ENCODE results near the gene GDPD4.

Gene GDPD4

DNA sequence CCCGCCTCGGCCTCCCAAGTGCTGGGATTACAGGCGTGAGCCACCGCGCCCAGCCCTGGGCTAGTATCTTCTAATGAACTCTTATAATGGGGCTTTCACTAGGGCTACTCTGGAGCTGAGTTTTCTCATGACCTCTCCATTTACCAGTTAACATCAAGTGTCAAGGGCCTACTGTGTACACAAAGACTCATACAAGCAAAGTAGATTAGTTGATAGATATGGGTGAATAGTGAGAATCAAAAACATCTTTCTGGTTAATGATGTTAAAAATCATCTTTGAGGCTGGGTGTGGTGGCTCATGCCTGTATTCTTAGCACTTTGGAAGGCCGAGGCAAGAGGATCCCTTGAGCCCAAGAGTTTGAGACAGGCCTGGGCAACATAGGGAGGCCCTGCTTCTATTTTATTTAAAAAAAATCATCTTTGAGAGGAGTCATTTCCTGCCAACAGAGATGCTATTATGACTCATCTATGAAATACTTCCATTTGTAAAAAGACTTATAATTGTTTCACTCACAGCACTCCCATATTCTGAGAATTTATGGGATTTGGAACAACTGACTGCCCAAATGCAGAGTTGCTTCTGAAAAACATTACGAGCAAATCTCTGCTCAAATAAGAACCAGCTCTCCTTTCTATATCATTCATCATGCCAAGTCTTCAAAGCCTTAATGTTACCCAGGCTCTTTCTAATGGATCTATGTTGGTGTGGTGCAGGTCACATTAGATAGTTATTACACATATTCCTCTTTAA, 57.0 kb downstream of the GDPD4 start:
- DNase-seq, result no peak

DNA sequence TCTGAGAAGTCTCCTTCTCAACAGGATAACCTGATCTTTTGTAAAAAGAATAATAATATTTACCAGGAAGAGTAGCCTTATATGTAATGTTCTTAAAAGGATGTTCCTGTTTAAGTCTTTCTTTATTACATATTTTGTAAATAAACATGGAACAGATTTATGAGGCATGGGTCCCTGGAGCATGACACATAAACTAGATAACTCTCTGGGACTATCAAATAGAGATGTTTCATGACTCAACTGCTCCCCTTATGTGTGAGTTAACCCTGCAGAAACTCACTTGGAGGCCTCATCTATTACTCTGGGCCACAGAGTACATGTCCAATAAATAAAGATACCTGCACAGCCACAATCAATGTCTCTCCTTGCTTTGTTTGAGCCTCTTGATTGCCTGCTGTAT, 64.6 kb downstream of the GDPD4 start:
- DNase-seq, result no peak

DNA sequence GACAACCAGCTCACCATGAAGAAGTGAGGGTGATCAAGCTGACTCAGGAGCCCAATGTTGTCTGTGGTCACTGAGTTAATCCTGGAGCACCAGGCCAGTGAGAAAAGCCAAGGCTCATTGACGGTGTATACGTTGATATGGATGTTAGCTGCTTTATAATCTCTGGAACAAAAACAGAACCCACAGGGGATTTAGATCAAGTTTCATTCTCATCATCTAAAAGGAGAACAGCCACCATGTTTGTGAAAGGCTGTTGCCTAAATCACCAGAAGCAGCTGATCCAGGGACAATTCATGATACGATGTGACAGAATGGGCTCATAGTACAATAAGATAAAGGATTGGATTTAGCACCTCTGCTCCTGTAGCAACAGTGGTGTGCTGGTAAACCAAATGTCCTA, 68.5 kb downstream of the GDPD4 start:
- DNase-seq, result no peak

DNA sequence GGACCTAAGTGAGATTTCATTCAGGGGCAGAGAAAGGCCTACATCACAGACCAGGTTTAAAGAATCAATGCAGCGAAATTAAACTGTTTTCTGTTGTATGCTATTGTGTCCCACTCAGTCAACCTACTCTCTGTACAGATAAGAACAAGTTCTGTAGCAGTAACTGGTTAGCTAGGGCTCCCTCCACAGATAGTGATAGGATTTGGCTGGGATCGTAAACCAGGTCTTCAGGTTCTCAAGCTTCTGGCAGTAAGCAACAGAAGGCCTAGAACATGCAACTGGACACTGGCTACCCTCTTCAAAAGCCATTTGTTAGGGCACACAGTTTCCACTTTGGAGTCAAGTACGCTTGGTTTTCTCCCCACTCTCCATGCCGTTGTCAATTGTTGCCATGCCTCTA, 69.2 kb downstream of the GDPD4 start:
- no peak for DNase-seq

DNA sequence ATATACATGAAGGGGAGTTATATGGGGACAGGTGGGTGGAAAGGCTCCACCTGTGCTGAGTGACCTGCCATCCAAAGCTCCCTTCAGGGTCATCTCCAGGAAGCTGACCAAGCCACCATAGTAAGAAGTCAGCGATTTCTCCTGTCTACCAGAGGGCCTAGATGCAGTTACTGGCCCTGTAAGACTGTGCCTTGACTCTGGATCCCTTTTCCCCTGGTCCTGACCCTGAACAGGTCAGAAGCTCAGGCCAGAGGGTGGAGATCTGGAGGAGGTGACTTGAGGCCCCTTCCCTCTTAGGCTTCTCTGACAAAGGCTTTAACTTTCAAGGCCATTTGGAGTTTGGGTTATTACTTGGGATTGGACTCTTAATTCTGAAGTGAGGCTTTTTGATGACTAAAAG, 69.7 kb downstream of the GDPD4 start:
- no peak for DNase-seq

DNA sequence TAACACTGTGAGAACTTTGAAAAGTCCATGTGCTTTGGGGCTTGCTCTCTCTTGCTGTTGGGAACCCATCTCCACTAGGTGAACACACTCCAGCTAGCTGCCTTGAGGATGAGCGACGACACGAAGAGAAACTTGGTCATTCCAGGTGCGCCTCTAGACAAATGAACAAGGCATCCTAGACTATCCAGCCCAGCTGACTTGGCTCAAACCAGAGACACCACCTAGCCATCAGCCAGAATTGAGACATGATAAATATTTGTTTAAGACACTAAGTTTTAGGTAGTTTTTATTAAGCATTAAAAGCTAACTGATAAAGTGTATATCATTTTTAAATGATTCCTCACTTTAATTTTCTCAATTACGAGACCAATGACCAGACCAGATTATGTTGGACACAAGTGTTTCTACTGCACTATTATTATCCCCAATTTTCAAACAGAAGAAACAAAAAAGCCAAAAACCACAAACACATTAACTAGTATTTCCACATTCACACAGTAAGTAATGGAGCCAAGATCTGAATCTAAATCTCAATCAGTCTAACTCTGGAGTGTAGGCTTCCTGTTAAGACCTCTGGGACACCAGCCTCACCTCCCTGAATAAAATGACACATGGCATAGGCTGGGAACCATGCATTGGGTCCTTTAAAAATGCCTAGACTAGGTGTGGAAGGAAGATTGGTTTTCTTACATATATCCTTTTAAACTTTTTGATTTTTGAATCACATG, 70.4 kb downstream of the GDPD4 start:
- DNase-seq, result no peak

DNA sequence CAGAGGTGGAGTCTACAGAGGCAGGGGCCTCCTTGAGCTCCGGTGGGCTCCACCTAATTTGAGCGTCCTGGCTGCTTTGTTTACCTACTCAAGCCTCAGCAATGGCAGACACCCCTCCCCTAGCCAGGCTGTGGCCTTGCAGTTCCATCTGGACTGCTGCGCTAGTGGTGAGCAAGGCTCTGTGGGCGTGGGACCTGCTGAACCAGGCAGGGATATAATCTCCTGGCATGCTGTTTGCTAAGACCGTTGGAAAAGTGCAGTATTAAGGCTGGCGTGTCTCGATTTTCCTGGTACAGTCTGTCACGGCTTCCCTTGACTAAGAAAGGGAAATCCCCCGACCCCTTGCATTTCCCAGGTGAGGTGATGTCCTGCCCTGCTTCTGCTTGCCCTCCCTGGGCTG, 77.7 kb downstream of the GDPD4 start:
- no peak for DNase-seq

DNA sequence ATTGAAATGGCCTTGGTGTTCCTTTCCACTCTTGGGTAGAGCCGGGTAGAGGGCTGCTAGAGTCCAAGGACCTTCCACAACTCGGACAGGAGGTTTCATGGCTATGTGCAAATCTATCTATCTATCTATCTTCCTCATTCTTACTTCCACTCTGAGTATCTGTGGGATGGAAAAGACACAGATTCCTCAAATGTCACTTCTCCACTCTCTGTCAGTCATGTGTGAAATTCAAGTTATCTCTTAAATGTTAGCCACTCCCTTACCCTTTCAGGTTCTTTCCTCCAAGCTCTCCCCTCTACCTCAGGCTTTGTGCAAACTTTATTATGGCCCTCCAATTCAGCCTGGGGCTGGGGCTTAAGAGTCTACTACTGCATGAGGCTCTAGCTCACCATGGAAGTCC, 84.3 kb downstream of the GDPD4 start:
- no peak for DNase-seq

DNA sequence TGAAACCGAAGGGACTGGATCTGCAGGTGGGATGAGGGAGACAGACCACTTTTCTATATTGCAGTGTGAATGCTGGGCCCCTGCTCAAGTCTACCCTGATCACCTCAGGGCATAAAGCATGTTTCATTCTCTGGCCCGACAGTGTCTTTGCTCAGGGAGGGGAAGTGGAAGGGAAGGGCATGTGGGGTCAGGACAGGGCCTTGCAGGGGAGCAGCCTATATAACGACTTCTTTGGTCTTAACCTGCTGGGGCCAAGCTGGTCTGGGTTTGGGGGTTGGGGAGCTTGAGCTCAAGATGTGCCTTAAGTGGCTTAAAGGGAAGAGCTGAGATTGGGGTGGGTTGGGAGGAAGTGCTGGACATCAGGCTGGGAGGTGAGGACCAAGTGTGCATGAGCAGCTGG, 86.4 kb downstream of the GDPD4 start:
- DNase-seq, result no peak

DNA sequence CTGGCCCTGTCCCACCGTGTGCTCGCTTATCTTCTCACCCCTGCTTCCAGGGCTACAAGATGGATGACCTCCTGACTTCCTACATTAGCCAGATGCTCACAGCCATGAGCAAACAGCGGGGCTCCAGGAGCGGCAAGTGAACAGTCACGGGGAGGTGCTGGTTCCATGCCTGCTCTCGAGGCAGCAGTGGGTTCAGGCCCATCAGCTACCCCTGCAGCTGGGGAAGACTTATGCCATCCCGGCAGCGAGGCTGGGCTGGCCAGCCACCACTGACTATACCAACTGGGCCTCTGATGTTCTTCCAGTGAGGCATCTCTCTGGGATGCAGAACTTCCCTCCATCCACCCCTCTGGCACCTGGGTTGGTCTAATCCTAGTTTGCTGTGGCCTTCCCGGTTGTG, 86.9 kb downstream of the GDPD4 start:
- DNase-seq, result no peak

DNA sequence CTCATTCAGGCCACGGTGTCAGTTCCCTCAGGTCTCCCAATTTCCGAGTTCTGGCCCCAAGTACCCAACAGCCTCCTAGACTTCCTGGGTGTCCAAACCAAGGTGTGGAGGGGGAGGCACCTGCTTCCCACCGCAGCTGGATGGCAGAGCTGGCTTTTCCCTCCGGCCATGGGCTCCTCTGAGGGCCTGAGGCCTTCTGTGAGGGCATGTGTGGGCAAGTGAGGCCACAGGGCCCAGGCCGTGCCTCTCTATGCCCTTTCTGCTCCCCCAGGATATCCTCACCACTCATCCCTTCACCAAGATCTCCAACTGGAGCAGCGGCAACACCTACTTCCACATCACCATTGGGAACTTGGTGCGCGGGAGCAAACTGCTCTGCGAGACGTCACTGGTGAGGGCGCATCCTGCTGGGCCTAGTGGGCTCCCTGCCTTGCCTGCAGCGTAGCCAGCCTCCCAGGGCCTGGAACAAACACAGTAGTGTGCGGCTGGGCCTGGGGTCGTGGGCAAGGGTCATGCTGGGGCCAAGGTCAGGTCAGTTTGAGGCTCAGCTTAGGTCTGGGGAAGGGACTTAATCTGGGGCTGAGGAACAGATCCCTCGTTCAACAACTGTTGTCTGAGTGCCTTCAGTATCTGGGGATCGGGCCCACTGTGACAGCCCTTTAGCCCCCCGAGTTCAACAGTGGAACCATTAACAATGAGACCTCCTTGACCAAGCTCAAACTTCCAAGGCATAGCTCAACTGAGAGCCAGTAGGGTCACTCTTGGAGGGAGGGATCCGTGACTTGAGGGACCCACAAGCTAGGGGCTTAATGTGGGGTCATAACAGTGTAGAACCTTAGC, 87.7 kb downstream of the GDPD4 start:
- no peak for DNase-seq

DNA sequence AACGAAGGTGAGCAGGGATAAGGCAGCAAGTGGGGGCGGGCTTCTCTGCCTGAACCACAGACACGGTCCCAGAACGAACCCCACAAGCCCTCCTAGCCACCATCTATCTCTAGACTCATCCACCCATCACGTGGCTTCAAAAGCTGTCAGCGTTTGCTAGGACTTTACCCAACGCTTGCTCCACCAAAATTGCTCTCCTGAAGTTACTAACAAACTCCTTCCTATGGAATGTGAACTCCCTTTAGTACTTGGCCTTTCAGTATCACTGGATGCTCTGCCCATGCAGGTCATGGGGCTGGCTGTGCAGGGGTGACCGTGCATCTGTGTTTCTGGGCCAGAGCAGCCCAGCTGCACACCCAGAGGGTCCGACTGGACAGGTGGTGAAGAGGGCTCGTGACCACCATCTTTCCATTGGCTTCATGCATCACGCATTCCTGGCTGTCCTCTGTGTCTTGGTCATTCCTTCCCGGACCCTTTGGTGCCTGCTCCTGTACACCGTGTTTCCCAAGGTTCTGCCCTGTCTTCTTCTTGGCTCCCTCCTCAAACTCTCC, 88.4 kb downstream of the GDPD4 start:
- DNase-seq, result no peak

DNA sequence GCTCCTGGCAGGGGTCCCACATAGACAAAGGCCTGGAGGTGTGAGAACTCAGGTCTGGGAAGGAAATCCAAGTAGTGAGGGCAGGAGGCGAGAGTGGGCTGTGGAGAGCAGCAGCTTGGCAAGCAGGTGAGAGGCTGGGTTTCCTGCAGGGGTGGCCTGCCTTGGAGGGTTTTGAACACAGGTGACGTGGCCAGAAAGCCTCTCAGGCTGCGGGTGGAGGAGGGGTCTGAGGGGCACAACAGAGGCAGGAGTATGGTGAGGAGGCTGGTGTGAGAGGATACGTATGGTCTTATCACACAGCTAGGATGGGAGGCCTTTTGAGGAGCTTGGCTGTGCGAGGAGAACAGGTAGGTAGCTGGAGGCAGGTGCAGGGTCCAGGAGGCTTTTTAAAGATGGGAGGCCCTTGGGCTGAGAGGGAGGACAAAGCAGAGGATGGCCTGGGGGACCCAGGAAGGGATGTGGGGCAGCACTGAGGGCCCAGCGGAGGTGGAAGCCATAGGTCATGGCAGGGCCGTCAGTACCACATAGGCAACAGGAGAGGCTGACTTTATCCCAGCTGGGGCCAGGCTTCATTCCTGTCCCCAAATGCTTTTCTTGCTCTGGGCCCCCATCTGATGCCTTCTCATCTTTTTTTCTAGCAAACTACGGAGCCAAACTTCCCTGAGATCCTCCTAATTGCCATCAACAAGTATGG, 89.0 kb downstream of the GDPD4 start:
- no peak for DNase-seq

DNA sequence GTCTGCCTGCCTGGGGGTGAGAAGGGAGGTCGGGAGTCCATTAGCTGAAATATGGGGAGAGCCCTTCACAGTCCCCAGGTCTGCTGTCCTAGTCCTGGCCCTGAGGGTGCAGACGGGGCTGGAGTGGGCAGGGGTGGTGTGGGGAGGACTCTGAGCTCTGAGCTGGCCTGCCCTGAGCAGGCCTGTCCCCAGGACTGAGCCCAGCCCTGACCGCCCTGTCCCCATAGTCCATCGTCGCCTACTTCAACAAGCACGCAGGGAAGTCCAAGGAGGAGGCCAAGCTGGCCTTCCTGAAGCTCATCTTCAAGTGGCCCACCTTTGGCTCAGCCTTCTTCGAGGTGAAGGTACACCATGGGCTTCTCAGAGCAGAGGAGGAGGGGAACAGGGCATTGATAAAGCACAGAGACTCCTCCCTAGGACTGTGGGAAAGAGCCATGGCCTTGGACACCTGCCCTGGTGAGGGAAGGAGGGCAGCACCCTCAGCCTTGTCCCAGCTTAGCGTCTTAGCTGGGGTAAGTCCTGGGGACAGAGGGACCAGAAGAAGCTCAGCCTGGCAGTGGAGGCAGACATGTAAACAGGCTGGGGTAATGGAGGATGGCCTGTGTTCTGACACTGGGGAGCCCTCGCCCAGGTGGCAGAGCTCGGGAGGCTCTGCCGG, 89.8 kb downstream of the GDPD4 start:
- DNase-seq, result no peak

DNA sequence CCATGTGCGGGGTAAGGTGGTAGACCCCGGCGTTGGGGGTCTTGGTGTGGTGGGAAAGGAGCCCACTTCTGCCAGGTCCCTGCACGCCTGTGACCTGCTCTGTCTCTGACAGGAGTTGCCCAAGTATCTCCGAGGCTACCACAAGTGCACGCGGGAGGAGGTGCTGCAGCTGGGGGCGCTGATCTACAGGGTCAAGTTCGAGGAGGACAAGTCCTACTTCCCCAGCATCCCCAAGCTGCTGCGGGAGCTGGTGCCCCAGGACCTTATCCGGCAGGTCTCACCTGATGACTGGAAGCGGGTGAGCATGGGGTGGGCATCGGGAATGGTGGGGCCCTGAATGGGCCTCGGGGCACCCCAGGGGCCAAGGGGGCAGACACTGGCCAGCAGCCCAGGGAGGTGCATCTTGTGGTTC, 90.4 kb downstream of the GDPD4 start:
- no peak for DNase-seq

DNA sequence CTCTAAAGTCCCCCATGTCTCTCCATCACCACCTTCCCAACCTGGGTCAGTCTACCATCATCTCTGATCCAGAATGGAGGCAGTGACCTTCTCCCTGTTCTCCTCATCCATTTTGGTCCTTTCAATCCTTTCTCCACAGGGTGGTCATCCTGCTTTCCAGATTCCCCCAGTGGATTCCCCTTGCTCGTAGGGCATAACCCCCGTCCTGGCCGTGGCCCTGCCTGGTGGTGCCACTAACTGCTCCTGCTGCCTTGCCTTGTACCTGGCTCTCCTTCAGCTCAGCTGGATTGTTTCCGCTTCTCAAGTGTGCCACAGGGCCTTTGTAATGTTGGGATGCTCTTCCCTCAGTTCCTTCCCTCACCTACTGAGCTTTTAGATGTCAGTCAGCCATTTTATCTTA, 91.8 kb downstream of the GDPD4 start:
- DNase-seq, result no peak

DNA sequence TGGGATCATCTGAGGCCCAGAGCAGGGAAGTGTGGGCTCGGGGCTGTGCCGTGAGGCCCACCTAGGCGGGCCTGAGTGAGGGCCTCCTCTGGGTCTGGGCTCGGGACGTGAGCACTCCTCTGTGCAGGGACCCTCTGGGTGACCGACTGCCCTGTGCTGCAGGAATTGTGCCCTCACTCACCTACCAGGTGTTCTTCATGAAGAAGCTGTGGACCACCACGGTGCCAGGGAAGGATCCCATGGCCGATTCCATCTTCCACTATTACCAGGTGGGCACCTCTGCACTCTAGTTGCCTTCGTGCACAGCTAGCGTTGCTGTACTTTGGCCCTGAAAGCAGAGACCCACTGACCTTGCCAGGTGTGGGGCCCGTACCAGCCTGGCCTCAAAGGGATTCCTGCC, 93.0 kb downstream of the GDPD4 start:
- DNase-seq, result no peak

DNA sequence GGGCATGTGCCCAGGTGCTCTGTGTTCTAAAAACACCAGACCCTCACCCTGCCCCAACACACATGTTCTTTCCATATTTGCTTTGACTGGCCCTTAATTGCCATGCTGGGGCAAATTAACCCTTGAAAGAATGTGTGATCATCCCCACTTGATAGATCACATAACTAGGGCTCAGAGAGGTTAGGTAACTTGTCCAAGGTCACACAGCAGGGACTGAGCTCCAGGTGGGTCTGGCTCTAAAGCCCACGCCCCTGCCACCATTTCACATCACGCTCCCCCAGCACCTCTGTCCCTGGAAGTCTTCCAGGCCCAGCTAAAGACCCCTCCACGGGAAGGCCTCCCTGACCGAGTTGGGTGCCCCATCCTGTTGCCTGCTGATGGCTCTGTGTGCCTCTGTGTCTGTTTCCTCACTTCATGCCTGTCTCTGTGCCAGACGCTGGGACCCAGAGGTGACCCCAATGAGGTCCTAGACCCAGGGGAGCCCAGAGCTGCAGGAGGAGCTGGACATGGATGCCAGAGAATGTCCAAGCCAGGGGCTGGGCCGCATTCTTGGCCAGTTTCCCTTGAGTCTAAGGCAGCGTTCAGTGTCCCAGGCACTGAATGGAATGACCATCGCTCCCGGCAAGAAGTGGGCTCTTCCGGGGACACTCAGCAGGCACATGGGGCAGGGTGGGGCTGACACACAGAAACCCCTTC, 93.7 kb downstream of the GDPD4 start:
- DNase-seq, result no peak

DNA sequence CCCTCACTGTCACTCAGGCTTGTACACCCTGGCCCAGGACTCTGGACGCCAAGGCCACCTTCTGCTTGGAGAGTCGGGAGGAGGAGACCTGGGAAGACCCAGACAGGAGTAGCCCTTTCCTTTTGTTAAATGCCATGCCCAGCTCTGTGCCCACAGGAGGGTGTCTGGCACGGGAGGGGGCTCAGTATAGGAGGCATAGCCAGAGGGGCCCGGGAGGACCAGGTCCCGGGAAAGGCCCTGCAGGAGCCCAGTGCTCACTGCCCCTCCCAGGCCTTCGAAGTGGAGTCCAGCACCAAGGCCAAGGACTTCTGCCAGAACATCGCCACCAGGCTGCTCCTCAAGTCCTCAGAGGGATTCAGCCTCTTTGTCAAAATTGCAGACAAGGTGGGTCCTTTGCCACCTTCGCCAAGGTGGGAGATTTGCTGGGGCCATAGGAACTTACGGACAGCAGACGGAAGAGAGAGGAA, 94.4 kb downstream of the GDPD4 start:
- DNase-seq, result no peak
